Stimulated activated effector memory CD8-positive, alpha-beta T cell treated with anti-CD3 and anti-CD28 coated beads, Interleukin-12 subunit alpha, Interleukin-12 subunit beta, amount 100 ng/mL, for 72 hours (primary cell): Measurements from ENCODE around the gene QSOX1.

Source experiments
- ATAC-seq: fragments of 150-1000 bp; cut with Tn5 transposase; 2 replicates; pipeline ENCODE4 v1.10.0; 2021
- DNase-seq, 2 donors: peaks; one replicate each; pipeline ENCODE4 v3.0.0; 2021 to 2022; ENCODE audit warnings: low spot score in 2 of 2
- H3K27ac Mint-ChIP-seq: one replicate; pipeline ENCODE4 v1.8.0; 2022; ENCODE audit warnings: mild to moderate bottlenecking, mixed read lengths
- H3K36me3 Mint-ChIP-seq: one replicate; pipeline ENCODE4 v1.8.0; 2022; ENCODE audit warnings: mild to moderate bottlenecking, mixed read lengths
- H3K4me1 Mint-ChIP-seq: one replicate; pipeline ENCODE4 v1.8.0; 2022; ENCODE audit warnings: mixed read lengths
- H3K4me3 Mint-ChIP-seq: one replicate; pipeline ENCODE4 v1.8.0; 2022; ENCODE audit warnings: mild to moderate bottlenecking, mixed read lengths
- H3K9me3 Mint-ChIP-seq: one replicate; pipeline ENCODE4 v1.8.0; 2022; ENCODE audit warnings: mixed read lengths

The QSOX1 gene

GRCh38 chr1:180137776-180138175 is 16.9 kb upstream of the QSOX1 start:
- Mint-ChIP-seq H3K27ac (no peak overlapping the region), H3K4me3 (no peak overlapping the region), H3K9me3 (no peaks in the 10 kb centered on the region), H3K36me3 (no peaks in the 10 kb centered on the region), H3K4me1 (no peaks in the 10 kb centered on the region)
- DNase-seq: no peak
- no peak for ATAC-seq

- DNase-seq: no peak
- Mint-ChIP-seq H3K4me1 (no peaks in the 10 kb centered on the region), H3K9me3 (no peaks in the 10 kb centered on the region), H3K27ac (no peak overlapping the region), H3K4me3 (no peak overlapping the region), H3K36me3 (no peaks in the 10 kb centered on the region)
- ATAC-seq: no peak
These were observed 13.2 kb upstream of the QSOX1 start for GRCh38 chr1:180141381-180141934.

GRCh38 chr1:180143359-180143758 is 11.3 kb upstream of the QSOX1 start:
- no peak for DNase-seq
- H3K36me3 Mint-ChIP-seq: no peaks in the 10 kb centered on the region
- no peaks in the 10 kb centered on the region for H3K4me1 Mint-ChIP-seq
- H3K4me3 Mint-ChIP-seq: no peak overlapping the region
- ATAC-seq: no peak
- H3K9me3 Mint-ChIP-seq: no peaks in the 10 kb centered on the region
- no peak overlapping the region for H3K27ac Mint-ChIP-seq

- H3K4me3 Mint-ChIP-seq: no peak overlapping the region
- no peaks in the 10 kb centered on the region for H3K4me1 Mint-ChIP-seq
- ATAC-seq (no peak), DNase-seq (no peak)
- H3K9me3 Mint-ChIP-seq: no peaks in the 10 kb centered on the region
- H3K36me3 Mint-ChIP-seq: no peaks in the 10 kb centered on the region
- no peak overlapping the region for H3K27ac Mint-ChIP-seq
These were observed 9.9 kb upstream of the QSOX1 start for GRCh38 chr1:180144659-180145357.

- Mint-ChIP-seq H3K36me3 (no peaks in the 10 kb centered on the region), H3K27ac (no peak overlapping the region)
These were observed 9.2 kb upstream of the QSOX1 start for GRCh38 chr1:180145446-180145845.

GRCh38 chr1:180150982-180151381 is 3.7 kb upstream of the QSOX1 start:
- H3K4me1 Mint-ChIP-seq: peaks cover 23% of the 10 kb centered on the region
- no peak for DNase-seq
- peak overlapping the region; percentile 5 for H3K27ac Mint-ChIP-seq
- peaks cover 15% of the 10 kb centered on the region for H3K36me3 Mint-ChIP-seq
- ATAC-seq: no peak
- H3K9me3 Mint-ChIP-seq: no peaks in the 10 kb centered on the region
- no peak overlapping the region for H3K4me3 Mint-ChIP-seq

More at GRCh38 chr1:180145446-180145845, 9.2 kb upstream of the QSOX1 start:
- DNase-seq (no peak), ATAC-seq (no peak)
- Mint-ChIP-seq H3K4me1 (no peaks in the 10 kb centered on the region), H3K9me3 (no peaks in the 10 kb centered on the region), H3K4me3 (no peak overlapping the region)

- Mint-ChIP-seq H3K4me1 (peaks cover 29% of the 10 kb centered on the region), H3K36me3 (peaks cover 15% of the 10 kb centered on the region), H3K27ac (peak overlapping the region; percentile 5), H3K4me3 (no peak overlapping the region), H3K9me3 (no peaks in the 10 kb centered on the region)
- DNase-seq (no peak), ATAC-seq (no peak)
These were observed 3.2 kb upstream of the QSOX1 start for GRCh38 chr1:180151508-180151907.

GRCh38 chr1:180152588-180152987 is 2.1 kb upstream of the QSOX1 start:
- ATAC-seq (no peak), DNase-seq (no peak)
- Mint-ChIP-seq H3K27ac (no peak overlapping the region), H3K4me3 (peak overlapping the region; percentile 96), H3K9me3 (no peaks in the 10 kb centered on the region), H3K36me3 (peaks cover 15% of the 10 kb centered on the region), H3K4me1 (peaks cover 38% of the 10 kb centered on the region)

- no peak overlapping the region for H3K27ac Mint-ChIP-seq
- peaks cover 15% of the 10 kb centered on the region for H3K36me3 Mint-ChIP-seq
- ATAC-seq (no peak), DNase-seq (no peak)
- H3K4me1 Mint-ChIP-seq: peaks cover 41% of the 10 kb centered on the region
- H3K9me3 Mint-ChIP-seq: no peaks in the 10 kb centered on the region
- peak overlapping the region; percentile 96 for H3K4me3 Mint-ChIP-seq
These were observed 1.6 kb upstream of the QSOX1 start for GRCh38 chr1:180153032-180153431.

GRCh38 chr1:180154003-180154324 is 705 bp upstream of the QSOX1 start:
- ATAC-seq (no peak), DNase-seq (no peak)
- Mint-ChIP-seq H3K4me1 (peaks cover 47% of the 10 kb centered on the region), H3K27ac (peak overlapping the region; percentile 93), H3K4me3 (peak overlapping the region; percentile 96), H3K9me3 (no peaks in the 10 kb centered on the region), H3K36me3 (peaks cover 15% of the 10 kb centered on the region)

GRCh38 chr1:180155182-180155682 is 563 bp downstream of the QSOX1 start:
- H3K4me1 Mint-ChIP-seq: peaks cover 47% of the 10 kb centered on the region
- H3K27ac Mint-ChIP-seq: peak overlapping the region; percentile 95
- H3K9me3 Mint-ChIP-seq: no peaks in the 10 kb centered on the region
- ATAC-seq (no peak), DNase-seq (no peak)
- H3K36me3 Mint-ChIP-seq: peaks cover 15% of the 10 kb centered on the region
- peak overlapping the region; percentile 96 for H3K4me3 Mint-ChIP-seq

GRCh38 chr1:180156201-180156600 is 1.5 kb downstream of the QSOX1 start:
- peaks cover 47% of the 10 kb centered on the region for H3K4me1 Mint-ChIP-seq
- H3K27ac Mint-ChIP-seq: peak overlapping the region; percentile 95
- peak overlapping the region; percentile 96 for H3K4me3 Mint-ChIP-seq
- H3K9me3 Mint-ChIP-seq: no peaks in the 10 kb centered on the region
- ATAC-seq (no peak), DNase-seq (no peak)
- peaks cover 15% of the 10 kb centered on the region for H3K36me3 Mint-ChIP-seq

GRCh38 chr1:180156631-180157091 is 2.0 kb downstream of the QSOX1 start:
- H3K27ac Mint-ChIP-seq: no peak overlapping the region
- peaks cover 47% of the 10 kb centered on the region for H3K4me1 Mint-ChIP-seq
- DNase-seq: no peak
- peak overlapping the region; percentile 96 for H3K4me3 Mint-ChIP-seq
- ATAC-seq: no peak
- H3K36me3 Mint-ChIP-seq: peaks cover 15% of the 10 kb centered on the region
- no peaks in the 10 kb centered on the region for H3K9me3 Mint-ChIP-seq

GRCh38 chr1:180157108-180157507 is 2.4 kb downstream of the QSOX1 start:
- Mint-ChIP-seq H3K4me3 (no peak overlapping the region), H3K27ac (no peak overlapping the region), H3K4me1 (peaks cover 47% of the 10 kb centered on the region), H3K9me3 (no peaks in the 10 kb centered on the region), H3K36me3 (peaks cover 15% of the 10 kb centered on the region)
- no peak for ATAC-seq
- no peak for DNase-seq

- H3K27ac Mint-ChIP-seq: no peak overlapping the region
These were observed 2.9 kb downstream of the QSOX1 start for GRCh38 chr1:180157576-180158057.

More at GRCh38 chr1:180157576-180158057, 2.9 kb downstream of the QSOX1 start:
- Mint-ChIP-seq H3K9me3 (no peaks in the 10 kb centered on the region), H3K36me3 (peaks cover 15% of the 10 kb centered on the region), H3K4me3 (no peak overlapping the region), H3K4me1 (peaks cover 47% of the 10 kb centered on the region)
- ATAC-seq (no peak), DNase-seq (no peak)
